GM12865 (cell line): ENCODE data around the gene TVP23A.

Source experiments
- DNase-seq: peaks from one replicate; pipeline ENCODE4 v3.0.0; 2010; ENCODE audit warnings: low read depth
- H3K4me3 ChIP-seq: 2 replicates; pipeline ENCODE4 v1.5.1; 2011; ENCODE audit warnings: mild to moderate bottlenecking, low read depth, low read length, control low read depth
- CTCF ChIP-seq: IDR thresholded peaks from 2 replicates; pipeline ENCODE4 v1.5.1; 2011; ENCODE audit warnings: low read length, control low read depth, low read depth, inconsistent platforms; ENCODE audit not compliant: insufficient read depth; ENCODE audit errors: missing control alignments

TVP23A gene

DNA sequence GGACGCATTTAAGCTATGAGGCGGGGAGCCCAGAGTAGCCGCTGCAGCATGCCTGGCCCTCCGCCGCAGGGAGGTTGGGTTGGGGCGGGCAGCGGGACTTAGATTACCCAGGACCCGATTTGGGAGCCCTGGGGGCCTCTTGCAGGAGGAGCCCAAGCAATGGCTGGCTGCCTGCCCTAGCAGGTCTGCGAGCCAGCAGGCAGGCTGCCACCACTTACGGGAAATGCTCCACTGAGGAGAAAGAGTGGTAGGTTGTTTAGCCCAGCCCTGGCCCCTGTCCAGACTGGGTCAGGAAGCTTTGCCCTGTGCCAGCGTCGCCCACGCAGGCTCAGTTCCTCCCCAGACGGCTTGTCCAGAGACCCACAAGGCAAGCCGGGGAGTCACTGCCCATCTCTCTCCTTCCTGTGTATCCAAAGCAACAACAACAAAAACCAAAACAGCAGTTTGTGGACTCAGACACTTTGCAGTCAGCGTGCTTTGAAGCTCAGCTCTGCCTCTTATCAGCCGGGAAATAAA lies 10.3 kb upstream of the TVP23A start:
- no peak overlapping the region for H3K4me3 ChIP-seq
- TF ChIP-seq CTCF: no peak
- DNase-seq: no peak

- TF ChIP-seq CTCF: no peak
- H3K4me3 ChIP-seq: no peak overlapping the region
- DNase-seq: no peak
Measured at GRCh38 chr16:10827691-10828341, 9.2 kb upstream of the TVP23A start.

DNA sequence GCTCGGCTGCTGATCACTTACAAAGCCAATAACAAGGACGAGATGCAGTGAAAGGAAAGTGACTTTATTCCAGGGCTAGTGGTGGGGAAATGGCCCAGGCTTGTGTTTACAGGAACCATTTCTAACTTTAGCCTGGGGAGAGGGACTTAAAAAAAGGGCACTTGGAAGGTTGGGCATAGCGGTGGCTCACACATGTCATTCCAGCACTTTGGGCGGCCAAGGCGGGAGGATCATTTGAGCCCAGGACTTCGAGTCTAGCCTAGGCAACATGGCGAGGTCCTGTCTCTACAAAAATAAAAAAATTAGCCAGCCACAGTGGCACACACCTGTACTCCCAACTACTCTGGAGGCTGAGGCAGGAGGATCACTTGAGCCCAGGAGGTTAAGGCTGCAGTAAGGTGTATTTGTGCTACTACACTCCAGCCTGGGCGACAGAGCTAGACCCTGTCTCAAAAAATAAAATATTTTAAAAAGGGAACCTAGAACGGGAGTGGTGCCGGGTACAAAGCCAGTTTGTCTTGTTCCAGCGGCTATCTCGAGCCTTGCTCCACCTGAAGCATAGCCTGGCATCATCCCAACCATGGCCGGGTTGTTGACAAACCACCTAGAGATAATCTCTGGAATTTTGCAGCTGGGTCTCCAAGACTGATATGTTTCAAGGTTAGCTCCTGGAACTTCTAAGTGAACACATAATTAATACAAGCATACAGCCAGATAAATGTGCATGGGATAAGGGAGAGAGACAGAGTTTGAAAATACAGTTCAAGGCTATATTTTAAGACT lies 5.7 kb upstream of the TVP23A start:
- DNase-seq: no peak
- H3K4me3 ChIP-seq: no peak overlapping the region
- TF ChIP-seq CTCF: no peak

DNA sequence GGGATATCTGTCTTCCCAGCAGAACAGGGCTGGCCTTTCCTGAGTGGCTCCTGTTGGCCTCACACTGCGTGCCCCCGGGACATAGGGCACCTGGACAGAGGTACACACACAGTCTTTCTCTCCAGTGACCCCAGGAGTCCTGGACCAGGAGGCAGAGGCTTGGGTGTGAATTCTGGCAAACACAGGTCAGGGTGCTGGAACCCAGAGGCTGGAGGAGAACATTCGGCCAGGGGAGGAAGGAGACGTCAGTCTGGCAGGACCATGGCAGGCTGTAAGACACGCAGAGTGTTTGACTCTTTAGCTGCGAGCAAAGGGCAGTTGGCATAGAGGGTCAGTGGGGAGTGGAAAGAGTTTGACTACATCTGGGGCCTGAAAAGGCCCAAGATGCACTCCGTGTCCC lies 4.1 kb upstream of the TVP23A start:
- TF ChIP-seq CTCF: no peak
- DNase-seq: no peak
- no peak overlapping the region for H3K4me3 ChIP-seq

DNA sequence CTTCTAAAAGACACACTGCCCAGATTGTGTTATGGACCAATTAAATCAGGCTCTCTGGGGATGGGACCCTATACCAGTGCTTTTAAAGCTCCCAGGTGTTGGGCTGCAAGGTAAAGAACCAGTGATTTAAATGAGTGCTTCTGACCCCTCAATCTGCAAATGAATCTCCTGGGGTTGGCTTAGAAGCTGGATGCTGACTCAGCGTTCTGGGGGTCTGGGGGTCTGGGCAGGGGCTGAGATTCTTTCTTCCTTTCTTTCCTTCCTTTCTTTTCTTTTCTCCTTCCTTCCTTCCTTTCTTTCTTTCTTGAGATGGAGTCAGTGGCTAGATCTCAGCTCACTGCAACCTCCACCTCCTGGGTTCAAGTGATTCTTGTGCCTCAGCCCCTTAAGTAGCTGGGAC lies 2.0 kb upstream of the TVP23A start:
- TF ChIP-seq CTCF: no peak
- no peak for DNase-seq
- no peak overlapping the region for H3K4me3 ChIP-seq

DNA sequence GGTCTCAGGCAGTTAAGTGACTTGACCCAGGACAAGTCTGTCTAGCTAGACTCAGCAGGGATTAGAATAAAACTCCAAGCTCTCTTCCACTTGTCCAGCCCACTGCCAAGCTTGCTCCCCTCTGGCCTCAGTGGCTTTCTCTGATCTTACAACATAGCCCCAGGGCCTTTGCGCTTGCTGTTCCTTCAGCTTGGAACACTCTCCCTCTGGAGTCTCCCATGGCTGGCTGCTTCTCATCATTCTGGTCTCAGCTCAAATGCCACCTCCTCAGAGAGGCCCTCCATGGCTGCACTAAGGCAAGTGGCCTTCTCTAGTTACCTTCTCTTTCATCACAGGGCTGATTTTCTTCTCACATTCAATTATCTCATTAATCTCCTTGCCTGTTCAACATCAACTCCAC lies 1.1 kb downstream of the TVP23A start:
- no peak overlapping the region for H3K4me3 ChIP-seq
- TF ChIP-seq CTCF: no peak
- no peak for DNase-seq
